SH-SY5Y (cell line): ENCODE measurements around the gene KBTBD8.

ENCODE experiments used
- GATA2 ChIP-seq: IDR thresholded peaks from 2 replicates; pipeline ENCODE4 v1.6.1; 2011; ENCODE audit warnings: mild to moderate bottlenecking, low read depth, low read length
- GATA3 ChIP-seq: IDR thresholded peaks from 2 replicates; pipeline ENCODE4 v1.6.1; 2011; ENCODE audit warnings: low read depth, mild to moderate bottlenecking, low read length, moderate library complexity

KBTBD8 gene, protein sequence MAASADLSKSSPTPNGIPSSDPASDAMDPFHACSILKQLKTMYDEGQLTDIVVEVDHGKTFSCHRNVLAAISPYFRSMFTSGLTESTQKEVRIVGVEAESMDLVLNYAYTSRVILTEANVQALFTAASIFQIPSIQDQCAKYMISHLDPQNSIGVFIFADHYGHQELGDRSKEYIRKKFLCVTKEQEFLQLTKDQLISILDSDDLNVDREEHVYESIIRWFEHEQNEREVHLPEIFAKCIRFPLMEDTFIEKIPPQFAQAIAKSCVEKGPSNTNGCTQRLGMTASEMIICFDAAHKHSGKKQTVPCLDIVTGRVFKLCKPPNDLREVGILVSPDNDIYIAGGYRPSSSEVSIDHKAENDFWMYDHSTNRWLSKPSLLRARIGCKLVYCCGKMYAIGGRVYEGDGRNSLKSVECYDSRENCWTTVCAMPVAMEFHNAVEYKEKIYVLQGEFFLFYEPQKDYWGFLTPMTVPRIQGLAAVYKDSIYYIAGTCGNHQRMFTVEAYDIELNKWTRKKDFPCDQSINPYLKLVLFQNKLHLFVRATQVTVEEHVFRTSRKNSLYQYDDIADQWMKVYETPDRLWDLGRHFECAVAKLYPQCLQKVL

GRCh38 chr3:66998113-66998903 lies at the start of gene KBTBD8:
Gene KBTBD8, plus strand, starts transcription at chr3:66998307. Its CDS starts 49 bp downstream, at chr3:66998356.
- TF ChIP-seq GATA3: no peak

DNA sequence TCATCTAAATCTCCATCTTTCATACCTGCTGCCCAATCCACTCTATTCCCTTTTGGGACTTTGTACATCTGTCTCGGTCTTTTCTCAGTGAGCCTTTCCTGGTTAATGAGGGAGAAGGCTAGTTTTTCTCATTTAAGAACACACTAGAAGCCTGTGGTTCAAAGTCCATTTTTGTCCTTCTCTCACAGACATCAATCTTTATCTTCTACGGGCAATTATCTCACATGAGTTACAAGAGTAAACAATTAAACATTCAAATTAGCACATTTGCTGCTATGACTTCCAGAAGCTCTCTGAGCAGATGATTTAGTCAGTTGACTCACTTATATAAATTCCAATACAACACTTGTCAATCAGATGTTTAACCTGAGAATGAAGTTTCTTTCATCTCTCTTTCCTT lies 49.3 kb upstream of the KBTBD8 start:
- no peak for TF ChIP-seq GATA3
- no peak for TF ChIP-seq GATA2

DNA sequence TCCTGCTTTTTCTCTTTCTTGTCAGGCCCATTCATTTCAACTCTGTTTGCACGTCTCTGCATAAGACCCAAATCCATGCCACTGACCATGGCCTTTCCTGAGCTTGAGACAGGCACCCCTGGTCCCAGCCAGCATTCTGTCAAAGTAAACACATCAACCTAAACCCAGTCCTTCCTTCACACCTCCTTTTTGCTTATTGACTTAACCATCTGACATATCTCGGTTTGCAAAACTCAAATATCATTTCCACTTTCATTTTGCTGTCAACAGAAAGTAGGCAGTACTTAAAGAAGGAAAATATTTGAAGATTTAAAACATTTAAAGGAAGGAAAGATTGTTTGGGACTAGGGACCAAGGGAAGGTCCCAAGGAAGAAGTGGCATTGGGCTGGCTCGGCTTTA lies 48.2 kb upstream of the KBTBD8 start:
- TF ChIP-seq GATA2 (no peak), GATA3 (no peak)

- TF ChIP-seq GATA2 (no peak), GATA3 (no peak)
These were observed 45.8 kb upstream of the KBTBD8 start for GRCh38 chr3:66952357-66952756.

DNA sequence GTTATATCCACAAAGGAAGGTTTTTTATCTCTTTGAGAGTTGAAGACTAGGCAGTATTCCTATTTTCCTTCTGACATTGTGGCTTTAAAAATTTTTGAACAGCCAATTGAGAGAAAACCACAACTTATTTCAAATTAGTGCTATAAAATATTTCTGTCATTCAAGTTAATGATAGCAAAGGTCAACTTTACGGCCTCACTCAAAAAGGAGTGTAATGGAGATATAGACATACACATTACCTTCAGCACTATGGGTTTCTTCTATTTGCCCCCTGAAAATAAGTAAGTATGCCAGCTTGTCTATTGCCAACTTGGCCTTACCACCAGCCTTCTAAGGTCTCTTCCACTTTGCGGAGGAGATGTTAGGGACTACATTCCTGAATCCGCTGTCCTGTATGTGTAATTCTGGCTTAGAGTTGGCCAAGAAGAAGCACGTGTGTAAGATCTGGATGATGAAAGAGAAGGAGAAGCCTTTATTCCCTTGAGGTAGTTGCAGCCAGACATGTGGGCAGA lies 44.1 kb upstream of the KBTBD8 start:
- TF ChIP-seq GATA3: no peak
- no peak for TF ChIP-seq GATA2

GRCh38 chr3:66956742-66957141 lies 41.4 kb upstream of the KBTBD8 start:
- TF ChIP-seq GATA2 (no peak), GATA3 (no peak)

DNA sequence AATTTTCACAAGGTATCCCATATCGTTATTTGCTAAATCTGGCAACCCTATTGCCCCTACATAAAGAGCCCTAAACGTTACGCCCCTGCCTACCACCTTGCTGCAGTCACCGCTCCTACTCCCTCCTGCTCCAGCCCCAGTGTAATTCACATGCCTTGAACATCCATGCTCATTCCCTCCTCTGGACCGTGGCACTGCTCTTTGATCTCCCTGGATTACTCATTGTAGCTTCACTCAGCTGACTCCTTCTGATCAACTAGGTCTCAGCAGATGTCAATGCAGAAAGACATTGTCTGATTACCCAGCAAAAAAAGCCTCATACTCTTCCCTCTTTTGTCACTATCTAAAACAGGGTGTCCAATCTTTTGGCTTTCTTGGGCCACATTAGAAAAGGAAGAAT lies 40.7 kb upstream of the KBTBD8 start:
- no peak for TF ChIP-seq GATA2
- no peak for TF ChIP-seq GATA3

GRCh38 chr3:66958067-66958466 lies 40.0 kb upstream of the KBTBD8 start:
- TF ChIP-seq GATA3: no peak

DNA sequence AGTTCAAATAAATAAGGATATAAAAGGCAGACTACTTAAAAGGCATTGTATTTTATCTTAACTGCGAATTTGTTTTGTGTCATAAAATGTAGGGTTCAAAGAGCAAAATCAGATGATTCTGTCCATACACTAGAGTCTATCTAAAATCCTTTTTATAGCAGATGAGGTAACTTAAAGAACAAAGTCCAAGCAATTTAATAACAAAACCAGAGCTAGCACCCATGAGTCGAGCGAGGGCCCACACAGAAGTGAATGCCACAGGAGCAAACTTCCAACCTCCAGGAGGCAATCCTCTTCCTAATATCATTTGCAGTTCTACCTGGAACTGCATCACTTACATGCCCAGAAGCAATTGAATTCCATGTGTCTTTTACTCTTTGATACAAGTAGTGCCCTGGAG lies 35.4 kb upstream of the KBTBD8 start:
- TF ChIP-seq GATA2 (no peak), GATA3 (no peak)

- TF ChIP-seq GATA3 (no peak), GATA2 (no peak)
These were observed 26.9 kb upstream of the KBTBD8 start for GRCh38 chr3:66971245-66971644.

DNA sequence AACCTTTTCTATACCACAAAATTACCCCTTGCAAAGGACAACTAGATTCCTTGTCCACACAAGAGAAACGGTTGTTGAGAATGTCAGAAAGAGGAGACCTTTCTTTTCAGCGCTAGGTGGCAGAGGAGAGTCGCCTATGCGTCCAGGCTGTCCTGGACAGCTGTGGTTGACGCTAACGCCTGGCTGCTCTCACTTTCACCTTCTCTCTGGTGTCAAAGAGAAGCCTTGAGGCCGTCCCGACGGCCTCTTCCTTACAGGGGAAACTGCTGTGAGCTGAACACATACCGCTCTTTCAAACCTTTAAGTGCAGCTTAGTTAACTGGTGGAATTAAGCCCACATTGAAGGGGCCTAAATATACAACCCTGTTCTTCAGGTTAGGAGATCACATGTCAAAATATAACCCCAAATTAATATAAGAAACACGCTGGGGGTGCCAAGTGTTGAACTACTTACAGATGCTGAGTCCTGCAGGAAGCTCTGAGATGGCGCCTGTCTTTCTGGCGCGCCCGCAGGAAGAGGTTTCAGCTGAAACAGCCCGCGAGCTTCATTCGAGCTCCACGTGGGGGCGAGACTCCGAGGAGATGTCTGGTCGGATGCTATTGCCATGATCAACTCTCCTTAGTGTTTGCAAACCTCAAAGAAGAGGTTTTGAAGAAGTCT lies 26.1 kb upstream of the KBTBD8 start:
- no peak for TF ChIP-seq GATA2
- TF ChIP-seq GATA3: no peak

DNA sequence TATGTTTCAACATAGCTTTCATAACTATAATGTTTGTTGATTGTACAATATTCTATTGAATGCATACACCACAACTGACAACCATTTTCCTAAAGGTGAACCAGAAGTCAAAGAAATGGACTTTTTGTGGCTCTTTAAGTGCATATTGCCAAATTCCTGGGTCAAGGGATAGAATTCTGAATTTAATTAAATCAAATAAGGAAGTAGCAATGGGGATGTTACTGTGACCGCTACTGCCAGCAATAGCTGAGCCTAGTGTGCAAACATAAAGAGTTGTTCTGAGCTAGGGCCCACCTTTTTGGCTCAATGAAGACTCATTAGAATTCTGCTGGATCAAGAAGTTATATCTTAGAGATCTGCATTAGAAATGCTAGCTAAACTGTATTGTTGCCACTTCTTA lies 17.3 kb upstream of the KBTBD8 start:
- TF ChIP-seq GATA2 (no peak), GATA3 (no peak)

DNA sequence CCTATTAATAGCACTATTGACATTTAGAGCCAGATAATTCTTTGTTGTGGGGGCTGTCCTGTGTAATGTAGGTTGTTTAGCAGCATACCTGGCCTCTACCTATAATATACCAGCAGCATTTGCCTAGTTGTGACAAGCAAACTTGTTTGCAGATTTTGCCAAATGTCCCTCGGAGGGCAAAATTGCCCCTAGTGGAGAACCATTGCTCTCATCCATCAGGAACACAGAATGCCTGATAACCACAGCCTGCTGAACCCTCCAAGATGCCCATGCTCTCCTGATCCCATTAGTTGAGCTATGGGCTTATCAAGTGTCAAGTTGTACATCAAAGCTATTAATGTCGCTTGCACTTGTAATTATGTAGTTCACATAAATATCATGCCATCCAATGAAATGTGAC lies 15.0 kb upstream of the KBTBD8 start:
- TF ChIP-seq GATA3 (no peak), GATA2 (no peak)

DNA sequence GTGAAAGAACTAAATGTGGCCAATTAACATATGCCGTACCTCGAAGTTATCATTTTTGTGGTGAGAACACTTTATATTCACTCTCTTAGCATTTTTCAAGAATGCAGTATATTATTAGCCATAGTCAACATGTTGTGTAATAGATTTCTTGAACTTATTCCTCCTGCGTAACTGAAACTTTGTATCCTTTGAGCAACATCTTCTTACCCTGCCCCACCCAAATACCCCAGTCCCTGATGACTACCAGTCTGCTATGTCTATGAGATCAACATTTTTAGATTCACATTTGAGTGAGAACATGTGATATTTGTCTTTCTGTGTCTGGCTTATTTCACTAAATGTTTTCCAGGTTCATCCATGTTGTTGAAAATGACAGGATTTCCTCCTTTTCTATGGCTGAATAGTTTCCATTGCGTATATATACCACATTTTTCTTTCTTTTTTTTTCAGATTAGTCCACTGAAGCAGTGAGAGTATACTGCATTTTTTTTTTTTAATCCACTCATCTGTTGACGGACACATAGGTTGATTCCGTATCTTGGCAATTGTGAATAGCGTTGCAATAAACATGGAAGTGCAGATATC lies 12.7 kb upstream of the KBTBD8 start:
- TF ChIP-seq GATA3: no peak
- no peak for TF ChIP-seq GATA2

- TF ChIP-seq GATA3: no peak
- TF ChIP-seq GATA2: no peak
These were observed 11.7 kb upstream of the KBTBD8 start for GRCh38 chr3:66986406-66986805.
